ENCODE results near the gene MYBPC1.
"Not testable (repeated sequence)": the region's sequence is repeated elsewhere in the genome, so short reads cannot be mapped to it uniquely, and the experiment has no call there.

Gene MYBPC1

DNA sequence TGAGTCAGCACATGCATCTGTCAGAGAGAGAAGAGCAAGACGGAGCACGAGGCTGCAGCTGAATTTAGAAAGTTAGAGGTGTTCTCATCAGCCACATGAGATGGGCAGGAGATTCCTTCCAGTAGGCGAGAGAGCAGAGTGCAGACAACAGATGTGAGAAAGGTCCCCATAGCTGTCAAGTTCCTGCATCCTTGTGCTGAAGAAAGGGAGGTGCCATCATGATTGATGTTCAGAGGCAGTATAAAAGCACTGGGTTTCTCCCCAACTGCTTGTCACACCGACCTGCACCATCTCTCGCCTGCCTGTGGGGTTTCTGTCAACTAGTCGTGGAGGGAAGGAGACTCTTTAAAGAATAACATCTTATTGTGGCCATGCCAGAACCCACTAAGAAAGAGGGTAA lies at the start of gene MYBPC1:
Gene MYBPC1, plus strand, starts transcription at position 272 of the 400 bp plus-strand sequence. Its CDS starts 100 bp downstream, at position 372.
- no peak for DNase-seq

- no peak for DNase-seq
These were observed 43.2 kb upstream of the MYBPC1 start for GRCh38 chr12:101551362-101552114.

DNA sequence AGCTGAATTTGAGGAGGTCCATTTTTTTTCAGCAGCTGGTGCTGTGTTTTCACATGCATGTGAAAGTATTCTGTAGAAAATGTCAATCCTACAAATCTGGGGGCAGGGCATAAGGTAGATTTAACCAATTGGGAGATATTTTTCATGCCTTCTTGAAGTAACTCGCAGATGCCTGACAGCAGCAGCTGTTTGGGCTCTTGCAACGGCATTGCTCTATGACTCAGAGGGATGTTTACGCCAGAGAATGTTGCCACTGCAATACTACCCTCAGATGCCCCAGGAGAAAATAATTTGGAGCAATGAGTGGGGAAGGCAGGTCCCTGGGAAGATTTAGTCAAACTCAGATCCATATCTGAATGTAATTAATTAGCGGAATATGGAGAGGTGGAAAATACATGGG lies 42.5 kb upstream of the MYBPC1 start:
- DNase-seq: no peak

- no peak for DNase-seq
These were observed 37.7 kb upstream of the MYBPC1 start for GRCh38 chr12:101557094-101557493.

DNA sequence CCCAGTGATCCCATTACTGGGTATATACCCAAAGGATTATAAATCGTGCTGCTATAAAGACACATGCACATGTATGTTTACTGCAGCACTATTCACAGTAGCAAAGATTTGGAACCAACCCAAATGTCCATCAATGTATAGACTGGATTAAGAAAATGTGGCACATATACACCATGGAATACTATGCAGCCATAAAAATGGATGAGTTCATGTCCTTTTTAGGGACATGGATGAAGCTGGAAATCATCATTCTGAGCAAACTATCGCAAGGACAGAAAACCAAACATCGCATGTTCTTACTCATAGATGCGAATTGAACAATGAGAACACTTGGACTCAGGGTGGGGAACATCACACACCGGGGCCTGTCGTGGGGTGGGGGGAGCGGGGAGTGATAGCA lies 36.0 kb upstream of the MYBPC1 start:
- DNase-seq: not testable (repeated sequence)

- DNase-seq: no peak
These were observed 31.6 kb upstream of the MYBPC1 start for GRCh38 chr12:101563212-101563611.

GRCh38 chr12:101564912-101565311 lies 29.9 kb upstream of the MYBPC1 start:
- DNase-seq: no peak

DNA sequence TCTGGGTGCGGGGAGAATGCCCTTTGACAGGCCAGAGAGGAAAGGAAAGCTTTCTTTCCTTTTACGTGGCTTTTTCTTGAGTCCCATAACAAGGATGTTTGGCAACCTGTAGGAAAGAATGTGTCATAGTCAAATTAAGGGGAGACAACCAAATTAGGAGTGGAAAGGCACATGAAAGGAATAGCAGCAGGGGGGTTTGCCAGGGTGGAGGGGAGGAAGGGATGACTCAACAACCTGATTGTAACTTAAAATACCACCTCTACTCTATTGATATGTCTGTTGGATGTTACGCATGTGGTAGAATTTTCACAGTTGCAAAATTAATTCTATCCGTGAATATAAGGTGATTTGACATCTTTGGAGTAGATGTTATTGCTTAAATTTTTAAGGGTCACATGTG lies 28.5 kb upstream of the MYBPC1 start:
- DNase-seq: no peak

DNA sequence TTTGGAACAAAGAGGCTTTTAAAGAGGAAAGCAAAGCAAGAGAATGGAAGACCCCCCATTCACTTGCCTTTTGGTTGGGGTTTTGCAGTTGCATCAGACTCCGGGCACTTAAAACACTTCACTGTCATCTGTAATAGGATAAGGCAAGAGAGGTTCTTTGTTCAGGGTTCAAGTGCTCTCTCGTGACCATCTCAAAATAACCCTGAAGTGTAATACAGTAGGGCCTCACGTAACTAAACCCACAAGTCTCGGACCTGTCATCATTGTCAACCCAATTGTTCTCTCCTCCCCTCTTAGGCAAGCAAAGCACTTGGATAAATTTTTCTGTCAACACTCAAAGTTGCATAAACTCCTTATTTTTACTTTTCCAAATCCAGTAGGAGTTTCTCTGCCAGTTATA lies 26.9 kb upstream of the MYBPC1 start:
- no peak for DNase-seq

DNA sequence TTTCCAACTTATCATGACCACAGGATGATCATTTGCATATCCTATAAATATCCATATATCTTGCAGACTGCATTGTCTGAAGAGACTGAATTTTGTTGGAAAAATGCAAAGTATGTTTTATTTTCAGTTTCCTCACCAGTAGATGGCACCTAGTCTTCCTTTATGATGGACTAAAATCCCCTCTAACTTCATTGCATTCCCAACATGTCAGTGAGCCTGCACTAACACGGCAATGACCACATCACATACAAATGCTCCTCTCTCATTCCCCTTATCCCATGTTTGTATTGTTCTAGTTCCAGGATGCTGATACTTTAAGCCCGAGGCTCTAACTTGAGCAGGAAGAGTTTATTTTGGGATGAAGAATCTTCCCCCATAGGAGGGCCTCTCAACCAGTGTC lies 24.7 kb upstream of the MYBPC1 start:
- no peak for DNase-seq

- no peak for DNase-seq
These were observed 23.7 kb upstream of the MYBPC1 start for GRCh38 chr12:101571105-101571504.

GRCh38 chr12:101573743-101574142 lies 21.0 kb upstream of the MYBPC1 start:
- no peak for DNase-seq

- DNase-seq: no peak
These were observed 16.4 kb upstream of the MYBPC1 start for GRCh38 chr12:101578417-101578816.

DNA sequence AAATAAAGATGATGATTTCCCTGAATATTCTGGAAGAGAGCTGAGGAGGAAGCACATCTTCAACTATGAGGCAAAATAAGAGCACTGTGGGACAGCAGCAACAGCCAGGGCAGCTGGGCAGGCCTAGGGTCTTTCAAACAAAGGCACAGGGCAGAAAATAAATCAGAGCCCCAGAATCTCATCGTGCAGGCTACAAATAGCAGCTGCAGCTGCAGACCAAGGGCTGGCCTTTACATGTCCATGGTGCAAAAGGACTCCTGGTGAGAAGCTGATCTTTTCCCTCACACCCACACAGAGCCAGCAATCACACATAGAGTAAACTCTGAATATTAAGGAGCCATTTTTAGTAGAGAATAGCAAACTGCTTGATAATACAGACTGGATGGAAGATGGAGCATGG lies 13.6 kb upstream of the MYBPC1 start:
- DNase-seq: no peak

DNA sequence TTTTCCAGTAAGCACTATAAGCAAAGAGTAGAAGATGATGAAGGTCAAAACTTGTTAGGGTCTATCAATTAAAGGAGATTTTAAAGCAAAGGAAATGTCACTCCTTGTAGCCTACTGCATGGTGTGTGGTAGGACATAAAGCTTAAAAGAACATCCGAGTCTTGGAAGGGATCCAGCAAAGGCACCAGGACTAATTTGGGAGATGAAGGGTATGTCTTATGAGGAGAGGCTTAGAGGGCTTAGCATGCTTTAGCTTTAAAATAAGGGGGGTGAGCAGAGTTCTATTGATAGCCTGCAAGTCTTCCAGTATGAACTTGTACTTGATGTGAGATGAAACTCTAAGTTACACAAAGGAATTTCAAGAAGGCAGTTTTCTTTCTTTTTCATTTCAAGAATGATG lies 11.8 kb upstream of the MYBPC1 start:
- no peak for DNase-seq

- DNase-seq: no peak
These were observed 4.4 kb upstream of the MYBPC1 start for GRCh38 chr12:101590383-101590782.

DNA sequence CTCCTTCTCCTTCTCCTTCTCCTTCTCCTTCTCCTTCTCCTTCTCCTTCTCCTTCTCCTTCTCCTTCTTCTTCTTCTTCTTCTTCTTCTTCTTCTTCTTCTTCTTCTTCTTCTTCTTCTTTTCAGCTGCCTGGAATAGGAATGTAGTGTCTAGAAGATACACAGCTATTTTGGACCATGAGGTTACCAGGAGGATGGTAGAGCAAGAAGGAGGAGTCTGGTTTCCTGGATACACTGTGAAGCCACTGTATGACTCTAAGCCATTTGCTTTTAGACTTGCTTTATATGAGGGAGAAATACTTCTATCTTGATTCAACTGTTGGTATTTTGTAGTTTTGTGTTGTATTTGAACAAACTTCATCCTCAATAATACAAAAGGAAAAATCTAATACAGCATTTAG lies 3.0 kb upstream of the MYBPC1 start:
- DNase-seq: no peak

- no peak for DNase-seq
These were observed 2.3 kb upstream of the MYBPC1 start for GRCh38 chr12:101592448-101592847.

- DNase-seq: no peak
These were observed 1.9 kb upstream of the MYBPC1 start for GRCh38 chr12:101592921-101593320.

DNA sequence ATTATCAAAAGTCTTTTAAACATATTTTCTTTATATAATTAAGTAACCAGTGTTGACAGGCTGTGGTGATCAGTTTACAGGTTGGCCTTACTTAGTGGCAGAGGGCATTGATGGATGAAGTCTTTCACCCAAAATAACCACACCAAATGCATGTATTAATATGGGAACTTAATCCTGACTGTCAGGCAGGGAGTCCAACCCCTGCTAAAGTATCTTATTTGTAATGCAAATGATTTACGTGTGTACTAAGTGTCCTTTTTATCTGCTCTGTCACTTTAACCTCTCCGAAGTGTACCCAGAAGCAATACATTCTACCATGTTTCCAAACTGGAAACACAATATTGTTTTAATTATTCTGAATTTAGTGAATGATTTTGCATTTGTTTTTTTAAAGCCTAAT lies 1.4 kb downstream of the MYBPC1 start:
- no peak for DNase-seq

GRCh38 chr12:101597164-101597563 lies 2.4 kb downstream of the MYBPC1 start:
- DNase-seq: no peak

DNA sequence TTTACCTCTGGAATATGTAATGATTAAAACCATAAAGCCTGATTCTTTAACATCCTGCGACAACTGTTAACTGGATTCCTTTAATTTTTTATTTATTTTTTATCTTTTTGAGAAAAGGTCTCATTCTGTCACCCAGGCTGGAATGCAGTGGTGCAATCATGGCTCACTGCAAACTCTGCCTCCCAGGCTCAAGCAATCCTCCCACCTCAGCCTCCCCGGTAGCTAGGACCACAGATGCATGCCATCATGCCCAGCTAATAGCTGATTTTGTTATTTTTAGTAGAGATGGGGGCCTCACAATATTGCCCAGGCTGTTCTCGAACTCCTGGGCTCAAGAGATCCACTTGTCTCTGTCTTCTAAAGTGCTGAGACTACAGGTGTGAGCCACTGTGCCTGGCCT lies 3.7 kb downstream of the MYBPC1 start:
- no peak for DNase-seq

- no peak for DNase-seq
These were observed 4.5 kb downstream of the MYBPC1 start for GRCh38 chr12:101599311-101599710.

DNA sequence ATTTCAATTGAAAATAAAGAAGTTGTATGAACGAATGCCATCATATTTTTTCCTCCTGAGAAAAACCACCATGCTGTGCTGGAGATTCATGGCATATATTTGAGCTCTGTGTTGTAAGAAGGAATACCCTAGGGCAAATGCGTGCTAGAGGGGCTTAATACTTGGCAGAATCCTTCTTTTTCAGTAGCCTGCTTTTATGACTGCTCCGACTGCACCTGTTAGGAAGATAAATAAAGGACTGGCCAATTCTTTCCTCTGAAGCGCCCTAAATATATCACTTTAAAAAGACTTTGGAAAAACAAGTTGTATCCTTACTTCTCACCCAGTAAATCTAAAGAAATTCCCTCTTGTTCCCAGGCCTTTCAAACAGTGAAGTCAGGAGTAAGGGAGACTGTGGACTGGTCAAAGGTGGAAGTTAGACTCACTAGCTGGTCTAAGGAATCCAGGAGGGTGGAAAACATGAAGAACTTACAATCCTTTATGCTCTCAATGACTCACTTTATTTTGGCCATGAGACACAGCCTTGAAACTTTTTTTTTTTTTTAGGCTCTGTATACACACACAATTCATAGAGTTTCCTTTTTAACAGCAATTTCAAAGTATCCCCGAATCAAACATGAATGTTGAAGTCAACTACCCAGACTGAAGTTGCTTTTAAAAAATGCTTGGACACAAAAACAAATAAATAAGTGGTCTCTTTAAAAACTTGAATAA lies 5.2 kb downstream of the MYBPC1 start:
- DNase-seq: no peak

- DNase-seq: no peak
These were observed 9.4 kb downstream of the MYBPC1 start for GRCh38 chr12:101604132-101604531.
